GM18526 (cell line): ENCODE results near the gene PHPT1.

Experiments used
- POLR2A ChIP-seq: IDR thresholded peaks from 3 replicates; pipeline ENCODE4 v1.6.1; 2011; ENCODE audit not compliant: insufficient read length; ENCODE audit errors: extremely low read depth

The PHPT1 gene

DNA sequence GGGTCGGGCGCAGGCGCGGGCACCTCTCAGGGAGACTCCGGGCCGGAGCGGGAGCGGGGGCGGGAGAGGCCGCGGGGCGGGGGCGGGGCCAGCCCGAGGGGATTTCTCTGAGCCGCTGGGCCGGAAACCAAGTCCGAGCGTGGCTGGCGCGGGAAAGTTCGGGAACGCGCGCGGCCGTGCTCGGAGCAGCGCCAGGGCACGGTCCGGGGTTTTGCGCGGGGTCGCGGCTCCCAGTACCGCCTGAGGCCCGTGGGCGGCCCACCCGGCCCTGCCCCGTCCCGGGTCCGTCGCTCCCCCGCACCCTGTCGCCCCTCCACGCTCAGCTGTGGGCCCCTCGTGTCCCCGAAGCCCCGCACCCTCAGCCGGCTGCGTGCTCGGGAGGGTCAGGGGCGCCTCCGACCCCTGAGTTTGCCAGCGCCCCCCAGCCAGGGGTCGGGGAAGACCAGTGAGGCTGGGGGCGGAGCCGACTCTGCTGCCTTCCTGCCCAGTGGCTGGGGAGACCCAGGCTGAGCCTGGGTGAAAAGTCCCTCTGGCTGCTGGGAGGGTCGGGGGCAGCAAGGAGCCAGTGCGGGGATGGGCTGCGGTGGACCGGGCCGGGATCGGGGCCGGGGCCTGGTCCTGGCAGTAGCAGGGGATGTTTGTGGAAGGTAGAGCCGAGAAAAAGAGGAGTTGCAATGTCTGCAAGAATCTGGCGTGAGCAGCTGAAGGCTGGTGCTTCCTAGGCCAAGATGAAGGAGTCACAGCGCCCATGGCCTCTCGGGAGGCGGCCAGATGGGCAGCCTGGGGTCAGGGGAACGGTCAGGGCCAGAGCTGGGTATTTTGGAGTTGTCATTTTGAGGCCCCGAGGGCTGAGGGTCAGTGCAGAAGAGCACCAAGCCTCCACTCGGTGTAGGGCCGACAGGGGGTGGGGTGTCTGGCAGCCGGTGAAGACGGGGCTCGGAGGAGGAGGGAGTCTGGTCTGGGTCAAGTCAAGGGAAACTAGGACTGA lies 37.7 kb downstream of the PHPT1 start:
- no peak for TF ChIP-seq POLR2A

DNA sequence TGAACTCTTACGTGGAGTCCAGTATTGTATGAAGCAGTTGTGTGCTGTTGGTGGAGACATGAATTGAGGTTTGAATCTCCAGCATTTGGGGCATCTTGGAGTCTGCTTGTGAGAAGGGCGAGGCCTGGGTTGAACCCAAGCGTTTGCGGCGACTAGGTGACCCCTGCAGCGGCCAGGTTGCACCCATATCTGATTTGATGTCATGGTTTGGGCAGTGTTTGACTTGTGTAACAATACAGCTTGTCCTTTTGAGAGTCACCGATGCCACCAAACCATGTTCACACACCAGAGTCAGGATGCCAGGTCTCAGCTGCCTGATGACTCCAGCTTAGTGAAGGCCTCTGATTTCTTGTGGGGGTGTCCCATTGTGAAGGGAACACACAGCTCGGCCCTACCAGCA lies 39.2 kb downstream of the PHPT1 start:
- no peak for TF ChIP-seq POLR2A

GRCh38 chr9:136889858-136890257 lies 40.6 kb downstream of the PHPT1 start:
- no peak for TF ChIP-seq POLR2A

DNA sequence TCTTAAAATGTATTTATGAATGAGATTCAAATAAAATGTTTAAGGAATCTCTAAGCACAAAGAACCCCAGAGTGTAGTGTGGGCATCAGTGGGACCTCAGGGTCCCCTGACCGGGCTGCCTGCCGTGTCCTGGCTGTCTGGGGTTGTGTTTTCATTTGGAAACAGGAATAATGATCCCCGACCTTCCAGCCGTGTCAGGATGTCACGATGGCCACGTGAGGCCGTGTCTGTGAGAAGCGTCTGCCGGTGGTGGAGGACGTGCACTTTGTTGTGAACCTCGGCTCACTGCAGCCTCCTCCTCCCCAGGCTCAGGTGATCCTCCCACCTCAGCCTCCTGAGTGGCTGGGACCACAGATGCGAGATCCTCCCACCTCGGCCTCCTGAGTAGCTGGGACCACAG lies 41.5 kb downstream of the PHPT1 start:
- no peak for TF ChIP-seq POLR2A

DNA sequence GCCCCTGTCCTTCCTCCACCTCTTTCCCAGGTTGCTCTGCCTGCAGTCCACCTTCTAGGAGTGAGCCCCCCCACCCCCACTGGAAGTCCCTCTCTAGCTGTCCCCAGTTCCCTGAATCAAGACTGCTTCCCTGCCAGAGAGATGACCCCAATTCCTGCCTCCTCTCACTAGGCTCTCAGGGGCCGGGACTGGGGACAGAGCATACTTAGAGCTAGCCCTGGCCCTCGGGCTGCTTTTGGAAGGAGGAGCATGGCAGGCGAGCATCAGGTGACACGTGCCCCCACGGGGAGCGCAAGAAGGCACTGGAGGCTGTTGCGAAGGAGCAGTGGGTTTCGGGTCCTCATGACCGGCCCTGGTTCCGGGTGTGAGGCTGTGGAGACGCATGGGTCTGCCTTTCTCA lies 46.8 kb downstream of the PHPT1 start:
- TF ChIP-seq POLR2A: no peak

GRCh38 chr9:136898483-136899100 lies 49.4 kb downstream of the PHPT1 start:
- TF ChIP-seq POLR2A: no peak

DNA sequence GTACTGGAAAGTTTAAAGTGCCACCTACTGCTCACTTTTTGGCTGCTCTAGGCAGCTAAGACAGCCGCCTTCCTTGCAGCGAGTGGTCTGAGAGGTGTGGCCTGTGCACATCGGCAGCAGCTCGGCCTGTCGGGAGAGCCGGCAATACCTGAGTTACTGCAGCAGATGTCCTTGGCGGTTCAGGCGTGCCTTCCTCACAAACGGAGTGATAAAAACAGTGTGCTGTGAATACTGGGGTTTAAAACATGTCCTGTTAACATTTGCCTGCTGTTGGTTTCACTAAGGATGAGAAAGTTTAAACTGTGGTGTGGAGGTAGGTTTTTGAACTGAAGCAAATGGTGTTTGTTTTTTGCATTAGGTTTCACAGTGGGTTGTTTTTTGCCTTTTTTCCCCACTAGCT lies 50.0 kb downstream of the PHPT1 start:
- no peak for TF ChIP-seq POLR2A

DNA sequence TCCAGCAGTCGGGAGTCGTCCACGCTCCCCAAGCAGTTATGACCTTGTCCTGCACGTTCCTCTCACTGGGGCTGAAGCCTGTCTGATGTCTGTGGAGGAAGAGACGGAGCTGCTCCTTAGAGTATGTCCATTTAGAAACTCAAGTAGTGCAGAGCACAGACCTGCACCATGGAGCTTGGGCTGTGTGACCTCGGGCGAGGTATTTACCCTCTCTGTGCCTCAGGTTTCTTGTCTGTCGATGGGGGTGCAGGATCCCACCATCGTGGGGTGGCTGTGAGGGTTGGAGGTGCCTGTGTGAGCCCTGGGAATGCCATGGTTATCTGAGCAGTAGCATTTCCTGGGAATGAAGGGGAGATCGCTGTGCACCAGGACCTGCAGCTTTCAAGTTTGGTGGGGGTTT lies 51.3 kb downstream of the PHPT1 start:
- no peak for TF ChIP-seq POLR2A
